GM23338 (cell line): ENCODE data around the gene TCIRG1. TPM values are rescaled to one million over a fixed set of nuclear protein-coding genes. Genes with fewer than 3 reads are reported as not detected.

Experiments
- ATAC-seq: fragments of 200-7000 bp; cut with Tn5 transposase; 3 replicates; pipeline ENCODE4 v1.9.1; 2020
- DNase-seq: peaks from one replicate; pipeline ENCODE4 v3.0.0-alpha.2; 2015; ENCODE audit warnings: low spot score
- H2AFZ ChIP-seq: fragments of 200-600 bp; sonication (generic); 2 replicates; pipeline ENCODE4 v1.8.0; 2016; ENCODE audit warnings: antibody characterized with exemption, mild to moderate bottlenecking, moderate library complexity
- H3F3A ChIP-seq: fragments of 200-600 bp; sonication (generic); replicated peaks from 2 replicates; pipeline ENCODE4 v1.8.0; 2017; ENCODE audit warnings: antibody characterized with exemption, mixed run types, low read depth
- H3K27ac ChIP-seq: fragments of 200-600 bp; sonication (generic); 2 replicates; pipeline ENCODE4 v1.6.1; 2016; ENCODE audit warnings: low read depth
- H3K27me3 ChIP-seq: fragments of 200-600 bp; sonication (generic); 2 replicates; pipeline ENCODE4 v1.8.0; 2016; ENCODE audit warnings: mild to moderate bottlenecking, mixed run types, moderate library complexity; ENCODE audit not compliant: insufficient read depth
- H3K36me3 ChIP-seq: fragments of 200-600 bp; sonication (generic); 2 replicates; pipeline ENCODE4 v1.8.0; 2016; ENCODE audit warnings: mild to moderate bottlenecking; ENCODE audit not compliant: insufficient read depth
- H3K4me1 ChIP-seq: fragments of 200-600 bp; sonication (generic); 2 replicates; pipeline ENCODE4 v1.8.0; 2016; ENCODE audit warnings: mild to moderate bottlenecking, moderate library complexity; ENCODE audit not compliant: insufficient read depth
- H3K4me2 ChIP-seq: fragments of 200-600 bp; sonication (generic); 2 replicates; pipeline ENCODE4 v1.7.1; 2017; ENCODE audit warnings: mixed run types
- H3K4me3 ChIP-seq: fragments of 200-600 bp; sonication (generic); 2 replicates; pipeline ENCODE4 v1.6.1; 2016; ENCODE audit warnings: mixed run types
- H3K79me2 ChIP-seq: fragments of 200-600 bp; sonication (generic); replicated peaks from 2 replicates; pipeline ENCODE4 v1.8.0; 2017; ENCODE audit warnings: mild to moderate bottlenecking; ENCODE audit not compliant: insufficient read depth
- H3K9me2 ChIP-seq: fragments of 200-600 bp; sonication (generic); 2 replicates; pipeline ENCODE4 v1.8.0; 2017; ENCODE audit not compliant: insufficient read depth
- H4K20me1 ChIP-seq: fragments of 200-600 bp; sonication (generic); replicated peaks from 2 replicates; pipeline ENCODE4 v1.8.0; 2017; ENCODE audit warnings: mild to moderate bottlenecking; ENCODE audit not compliant: insufficient read depth
- H3K27ac Mint-ChIP-seq: 2 replicates; pipeline ENCODE4 v1.8.0; 2020; ENCODE audit warnings: inconsistent platforms, mild to moderate bottlenecking, moderate library complexity, mixed read lengths
- H3K27me3 Mint-ChIP-seq: 3 replicates; pipeline ENCODE4 v1.8.0; 2022; ENCODE audit warnings: low read depth, mild to moderate bottlenecking, moderate library complexity, mixed read lengths, inconsistent platforms; ENCODE audit not compliant: insufficient read depth, poor library complexity
- H3K36me3 Mint-ChIP-seq: 3 replicates; pipeline ENCODE4 v1.8.0; 2021; ENCODE audit warnings: low read depth, mild to moderate bottlenecking, inconsistent platforms, moderate library complexity, mixed read lengths
- H3K4me1 Mint-ChIP-seq: 3 replicates; pipeline ENCODE4 v1.8.0; 2020; ENCODE audit warnings: mild to moderate bottlenecking, inconsistent platforms, mixed read lengths
- H3K4me3 Mint-ChIP-seq: 3 replicates; pipeline ENCODE4 v1.8.0; 2021; ENCODE audit warnings: moderate library complexity, mild to moderate bottlenecking, inconsistent platforms, mixed read lengths
- H3K9me3 Mint-ChIP-seq: 3 replicates; pipeline ENCODE4 v1.8.0; 2020; ENCODE audit warnings: moderate library complexity, mild to moderate bottlenecking, inconsistent platforms, mixed read lengths
- CREB1 ChIP-seq: fragments of 250-450 bp; sonication (Bioruptor Pico); IDR thresholded peaks from 2 replicates; pipeline ENCODE4 v1.5.0; 2020; ENCODE audit warnings: low read depth, mild to moderate bottlenecking, moderate library complexity
- EZH2 ChIP-seq: fragments of 200-600 bp; sonication (generic); IDR thresholded peaks from one replicate; pipeline ENCODE4 v1.8.0; 2017; ENCODE audit warnings: antibody characterized with exemption, mild to moderate bottlenecking, low read depth; ENCODE audit not compliant: unreplicated experiment
- EZH2phosphoT487 ChIP-seq: fragments of 200-600 bp; sonication (generic); IDR thresholded peaks from one replicate; pipeline ENCODE4 v1.8.1; 2018; ENCODE audit warnings: antibody characterized with exemption; ENCODE audit not compliant: unreplicated experiment
- JUNB ChIP-seq: IDR thresholded peaks from one replicate; pipeline ENCODE4 v1.6.1; 2016; ENCODE audit warnings: antibody characterized with exemption; ENCODE audit not compliant: unreplicated experiment
- NANOG ChIP-seq: IDR thresholded peaks from 2 replicates; pipeline ENCODE4 v1.6.1; 2016; ENCODE audit warnings: antibody characterized with exemption, borderline replicate concordance
- POLR2AphosphoS5 ChIP-seq: IDR thresholded peaks from 2 replicates; pipeline ENCODE4 v1.6.1; 2016; ENCODE audit warnings: antibody characterized with exemption, low read depth
- STAT1 ChIP-seq: IDR thresholded peaks from one replicate; pipeline ENCODE4 v1.6.1; 2016; ENCODE audit warnings: antibody characterized with exemption; ENCODE audit not compliant: unreplicated experiment
- ZNF114 ChIP-seq: fragments of 250-450 bp; sonication (Bioruptor Pico); IDR thresholded peaks from 2 replicates; pipeline ENCODE4 v1.5.0; 2020; ENCODE audit warnings: mild to moderate bottlenecking, moderate library complexity
- ZNF331 ChIP-seq: fragments of 250-450 bp; sonication (Bioruptor Pico); IDR thresholded peaks from 2 replicates; pipeline ENCODE4 v1.5.0; 2020; ENCODE audit warnings: low read depth, mild to moderate bottlenecking, moderate library complexity
- ZNF462 ChIP-seq: fragments of 250-450 bp; sonication (Bioruptor Pico); IDR thresholded peaks from 2 replicates; pipeline ENCODE4 v1.5.0; 2020; ENCODE audit warnings: mild to moderate bottlenecking, moderate library complexity
- polyA plus RNA-seq: library from polyadenylated mRNA; unstranded; fragments of >200 nt; fragmentation: Nextera tagmentation; extraction: Ambion mirVana; gene quantifications from 2 replicates; pipeline ENCODE4 v1.2.1, GENCODE V29; 2016
- total RNA-seq: library from RNA; depleted of rRNA; stranded (reverse); fragments of >200 nt; shearing (Covaris generic); gene quantifications from 2 replicates; pipeline ENCODE4 v1.2.3, GENCODE V29; 2014
- TF ChIP-seq, protein P1 (sequence below): IDR thresholded peaks from 2 replicates; pipeline ENCODE4 v1.6.1; 2016; ENCODE audit warnings: antibody characterized with exemption
- TF ChIP-seq, protein P2 (sequence below): IDR thresholded peaks from one replicate; pipeline ENCODE4 v1.6.1; 2018; ENCODE audit warnings: antibody characterized with exemption; ENCODE audit not compliant: unreplicated experiment
- TF ChIP-seq, protein P3 (sequence below), 2 experiments: fragments of 200-600 bp in 1 of 2; sonication (generic) in 1 of 2; conservative IDR thresholded peaks; 2 replicates each; pipeline versions ENCODE4 v1.5.1 to v1.6.1; 2016 to 2017; ENCODE audit warnings: antibody characterized with exemption in 2 of 2, low read depth in 2 of 2, mild to moderate bottlenecking in 2 of 2, moderate library complexity in 1 of 2

The TCIRG1 gene
- total and polyA plus RNA-seq, 2 experiments from 2014 or later: 20.4 to 40.4 TPM

DNA sequence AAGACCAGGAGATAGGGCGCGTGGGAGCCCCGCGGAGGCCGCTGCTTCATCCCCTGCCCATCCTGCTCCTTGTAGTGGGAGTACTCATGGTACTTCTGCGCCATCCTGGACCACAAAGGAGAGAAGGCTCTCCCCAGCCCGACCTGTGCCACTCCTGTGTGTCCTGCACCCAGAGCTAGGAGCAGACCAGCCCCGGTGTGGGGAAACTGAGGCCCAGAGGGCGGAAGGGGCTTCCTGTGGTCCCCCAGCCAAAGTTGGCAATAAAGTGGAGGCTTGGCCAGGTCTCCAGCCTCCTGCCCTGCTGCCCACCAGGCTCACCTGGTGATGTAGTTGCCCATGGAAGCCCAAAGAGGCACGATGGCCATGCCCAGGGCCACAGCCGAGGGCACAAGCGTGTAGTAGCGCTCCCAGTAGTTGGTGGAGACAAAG is 39.6 kb upstream of the TCIRG1 start:
- Mint-ChIP-seq H3K27ac (no peak overlapping the region), H3K4me1 (peaks cover 13% of the 10 kb centered on the region), H3K27me3 (peaks cover 6% of the 10 kb centered on the region), H3K9me3 (no peaks in the 10 kb centered on the region), H3K4me3 (no peak overlapping the region), H3K36me3 (no peaks in the 10 kb centered on the region; the same call in 2 of the 3 replicates)
- Histone ChIP-seq H3K79me2 (no peaks in the 10 kb centered on the region), H4K20me1 (no peaks in the 10 kb centered on the region), H3K9me2 (no peaks in the 10 kb centered on the region), H2AFZ (no peak overlapping the region), H3F3A (peaks cover 5% of the 10 kb centered on the region; the same call in 1 of the 2 replicates), H3K36me3 (no peaks in the 10 kb centered on the region), H3K4me2 (no peak overlapping the region), H3K4me1 (peaks cover 6% of the 10 kb centered on the region), H3K27me3 (no peaks in the 10 kb centered on the region), H3K4me3 (no peak overlapping the region), H3K27ac (no peak overlapping the region)
- ATAC-seq (no peak), DNase-seq (no peak)
- TF ChIP-seq POLR2AphosphoS5 (no peak), ZNF462 (CRISPR knock-in tag) (no peak), STAT1 (no peak), ZNF114 (no peak), JUNB (no peak), EZH2phosphoT487 (no peak), NANOG (no peak), EZH2 (no peak), CREB1 (no peak), ZNF331 (CRISPR knock-in tag) (no peak)
- TF ChIP-seq, protein P1, sequence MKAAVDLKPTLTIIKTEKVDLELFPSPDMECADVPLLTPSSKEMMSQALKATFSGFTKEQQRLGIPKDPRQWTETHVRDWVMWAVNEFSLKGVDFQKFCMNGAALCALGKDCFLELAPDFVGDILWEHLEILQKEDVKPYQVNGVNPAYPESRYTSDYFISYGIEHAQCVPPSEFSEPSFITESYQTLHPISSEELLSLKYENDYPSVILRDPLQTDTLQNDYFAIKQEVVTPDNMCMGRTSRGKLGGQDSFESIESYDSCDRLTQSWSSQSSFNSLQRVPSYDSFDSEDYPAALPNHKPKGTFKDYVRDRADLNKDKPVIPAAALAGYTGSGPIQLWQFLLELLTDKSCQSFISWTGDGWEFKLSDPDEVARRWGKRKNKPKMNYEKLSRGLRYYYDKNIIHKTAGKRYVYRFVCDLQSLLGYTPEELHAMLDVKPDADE: no peak
- TF ChIP-seq, protein P2, sequence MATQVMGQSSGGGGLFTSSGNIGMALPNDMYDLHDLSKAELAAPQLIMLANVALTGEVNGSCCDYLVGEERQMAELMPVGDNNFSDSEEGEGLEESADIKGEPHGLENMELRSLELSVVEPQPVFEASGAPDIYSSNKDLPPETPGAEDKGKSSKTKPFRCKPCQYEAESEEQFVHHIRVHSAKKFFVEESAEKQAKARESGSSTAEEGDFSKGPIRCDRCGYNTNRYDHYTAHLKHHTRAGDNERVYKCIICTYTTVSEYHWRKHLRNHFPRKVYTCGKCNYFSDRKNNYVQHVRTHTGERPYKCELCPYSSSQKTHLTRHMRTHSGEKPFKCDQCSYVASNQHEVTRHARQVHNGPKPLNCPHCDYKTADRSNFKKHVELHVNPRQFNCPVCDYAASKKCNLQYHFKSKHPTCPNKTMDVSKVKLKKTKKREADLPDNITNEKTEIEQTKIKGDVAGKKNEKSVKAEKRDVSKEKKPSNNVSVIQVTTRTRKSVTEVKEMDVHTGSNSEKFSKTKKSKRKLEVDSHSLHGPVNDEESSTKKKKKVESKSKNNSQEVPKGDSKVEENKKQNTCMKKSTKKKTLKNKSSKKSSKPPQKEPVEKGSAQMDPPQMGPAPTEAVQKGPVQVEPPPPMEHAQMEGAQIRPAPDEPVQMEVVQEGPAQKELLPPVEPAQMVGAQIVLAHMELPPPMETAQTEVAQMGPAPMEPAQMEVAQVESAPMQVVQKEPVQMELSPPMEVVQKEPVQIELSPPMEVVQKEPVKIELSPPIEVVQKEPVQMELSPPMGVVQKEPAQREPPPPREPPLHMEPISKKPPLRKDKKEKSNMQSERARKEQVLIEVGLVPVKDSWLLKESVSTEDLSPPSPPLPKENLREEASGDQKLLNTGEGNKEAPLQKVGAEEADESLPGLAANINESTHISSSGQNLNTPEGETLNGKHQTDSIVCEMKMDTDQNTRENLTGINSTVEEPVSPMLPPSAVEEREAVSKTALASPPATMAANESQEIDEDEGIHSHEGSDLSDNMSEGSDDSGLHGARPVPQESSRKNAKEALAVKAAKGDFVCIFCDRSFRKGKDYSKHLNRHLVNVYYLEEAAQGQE: no peak
- TF ChIP-seq, protein P3, sequence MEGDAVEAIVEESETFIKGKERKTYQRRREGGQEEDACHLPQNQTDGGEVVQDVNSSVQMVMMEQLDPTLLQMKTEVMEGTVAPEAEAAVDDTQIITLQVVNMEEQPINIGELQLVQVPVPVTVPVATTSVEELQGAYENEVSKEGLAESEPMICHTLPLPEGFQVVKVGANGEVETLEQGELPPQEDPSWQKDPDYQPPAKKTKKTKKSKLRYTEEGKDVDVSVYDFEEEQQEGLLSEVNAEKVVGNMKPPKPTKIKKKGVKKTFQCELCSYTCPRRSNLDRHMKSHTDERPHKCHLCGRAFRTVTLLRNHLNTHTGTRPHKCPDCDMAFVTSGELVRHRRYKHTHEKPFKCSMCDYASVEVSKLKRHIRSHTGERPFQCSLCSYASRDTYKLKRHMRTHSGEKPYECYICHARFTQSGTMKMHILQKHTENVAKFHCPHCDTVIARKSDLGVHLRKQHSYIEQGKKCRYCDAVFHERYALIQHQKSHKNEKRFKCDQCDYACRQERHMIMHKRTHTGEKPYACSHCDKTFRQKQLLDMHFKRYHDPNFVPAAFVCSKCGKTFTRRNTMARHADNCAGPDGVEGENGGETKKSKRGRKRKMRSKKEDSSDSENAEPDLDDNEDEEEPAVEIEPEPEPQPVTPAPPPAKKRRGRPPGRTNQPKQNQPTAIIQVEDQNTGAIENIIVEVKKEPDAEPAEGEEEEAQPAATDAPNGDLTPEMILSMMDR (conservative IDR thresholded peaks at IDR 0.05; ENCODE audit: low read depth in 2 of 2): no peak
